Measurements from ENCODE around the gene PRSS53. TPM values are rescaled to one million over a fixed set of nuclear protein-coding genes. Genes with fewer than 3 reads are reported as not detected.

PRSS53 gene
- total and polyA plus RNA-seq, 4 donors, result 0.51 to 14.5 (median 3.0) TPM

DNA sequence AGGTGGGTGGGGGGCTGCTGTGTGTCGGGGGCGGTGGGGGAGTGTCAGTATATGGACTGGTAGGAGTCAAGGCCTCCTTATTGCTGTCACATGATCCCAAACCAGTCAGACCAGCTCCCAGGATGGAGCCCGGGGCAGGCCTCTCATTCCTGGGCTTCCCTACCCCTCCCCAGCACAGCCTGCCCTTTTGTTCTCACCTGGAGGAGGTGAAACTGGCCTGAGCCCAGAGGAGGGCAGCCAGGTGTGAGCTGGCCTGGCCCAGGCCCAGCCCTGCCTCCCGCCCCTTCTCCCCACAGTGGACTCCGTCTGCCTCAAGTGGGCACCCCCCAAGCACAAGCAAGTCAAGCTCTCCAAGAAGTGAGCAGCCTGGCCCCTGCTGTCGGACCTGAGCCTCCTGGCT lies 42.2 kb upstream of the PRSS53 start (continued):
- TF ChIP-seq, protein P1, sequence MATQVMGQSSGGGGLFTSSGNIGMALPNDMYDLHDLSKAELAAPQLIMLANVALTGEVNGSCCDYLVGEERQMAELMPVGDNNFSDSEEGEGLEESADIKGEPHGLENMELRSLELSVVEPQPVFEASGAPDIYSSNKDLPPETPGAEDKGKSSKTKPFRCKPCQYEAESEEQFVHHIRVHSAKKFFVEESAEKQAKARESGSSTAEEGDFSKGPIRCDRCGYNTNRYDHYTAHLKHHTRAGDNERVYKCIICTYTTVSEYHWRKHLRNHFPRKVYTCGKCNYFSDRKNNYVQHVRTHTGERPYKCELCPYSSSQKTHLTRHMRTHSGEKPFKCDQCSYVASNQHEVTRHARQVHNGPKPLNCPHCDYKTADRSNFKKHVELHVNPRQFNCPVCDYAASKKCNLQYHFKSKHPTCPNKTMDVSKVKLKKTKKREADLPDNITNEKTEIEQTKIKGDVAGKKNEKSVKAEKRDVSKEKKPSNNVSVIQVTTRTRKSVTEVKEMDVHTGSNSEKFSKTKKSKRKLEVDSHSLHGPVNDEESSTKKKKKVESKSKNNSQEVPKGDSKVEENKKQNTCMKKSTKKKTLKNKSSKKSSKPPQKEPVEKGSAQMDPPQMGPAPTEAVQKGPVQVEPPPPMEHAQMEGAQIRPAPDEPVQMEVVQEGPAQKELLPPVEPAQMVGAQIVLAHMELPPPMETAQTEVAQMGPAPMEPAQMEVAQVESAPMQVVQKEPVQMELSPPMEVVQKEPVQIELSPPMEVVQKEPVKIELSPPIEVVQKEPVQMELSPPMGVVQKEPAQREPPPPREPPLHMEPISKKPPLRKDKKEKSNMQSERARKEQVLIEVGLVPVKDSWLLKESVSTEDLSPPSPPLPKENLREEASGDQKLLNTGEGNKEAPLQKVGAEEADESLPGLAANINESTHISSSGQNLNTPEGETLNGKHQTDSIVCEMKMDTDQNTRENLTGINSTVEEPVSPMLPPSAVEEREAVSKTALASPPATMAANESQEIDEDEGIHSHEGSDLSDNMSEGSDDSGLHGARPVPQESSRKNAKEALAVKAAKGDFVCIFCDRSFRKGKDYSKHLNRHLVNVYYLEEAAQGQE (IDR thresholded peaks at IDR 0.05), result no peak
- TF ChIP-seq, protein P2, sequence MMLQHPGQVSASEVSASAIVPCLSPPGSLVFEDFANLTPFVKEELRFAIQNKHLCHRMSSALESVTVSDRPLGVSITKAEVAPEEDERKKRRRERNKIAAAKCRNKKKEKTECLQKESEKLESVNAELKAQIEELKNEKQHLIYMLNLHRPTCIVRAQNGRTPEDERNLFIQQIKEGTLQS (IDR thresholded peaks at IDR 0.05), result no peak

DNA sequence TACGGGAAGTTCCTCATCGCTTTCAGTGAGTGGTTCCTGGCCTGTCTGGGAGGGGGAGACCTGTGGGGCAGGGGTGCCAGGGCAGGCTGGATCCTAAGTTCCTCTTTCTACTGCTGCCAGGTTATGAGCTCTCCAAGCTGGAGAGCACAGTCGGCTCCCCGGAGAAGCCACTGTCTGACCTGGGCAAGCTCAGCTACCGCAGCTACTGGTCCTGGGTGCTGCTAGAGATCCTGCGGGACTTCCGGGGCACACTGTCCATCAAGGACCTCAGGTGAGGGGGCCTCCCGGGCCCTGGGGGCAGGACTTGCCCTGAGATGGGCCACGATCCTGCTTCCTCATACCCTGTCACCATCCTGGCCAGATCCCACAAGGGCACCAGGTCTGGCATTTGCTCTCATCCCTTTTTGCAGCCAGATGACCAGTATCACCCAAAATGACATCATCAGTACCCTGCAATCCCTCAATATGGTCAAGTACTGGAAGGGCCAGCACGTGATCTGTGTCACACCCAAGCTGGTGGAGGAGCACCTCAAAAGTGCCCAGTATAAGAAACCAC lies 41.7 kb upstream of the PRSS53 start:
- TF ChIP-seq HNF4A (conservative IDR thresholded peaks at IDR 0.05), result no peak
- no peak for TF ChIP-seq EGR1 (IDR thresholded peaks at IDR 0.05; ENCODE audit: low read depth in 2 of 2)
- TF ChIP-seq JUND (IDR thresholded peaks at IDR 0.05), result no peak
- TF ChIP-seq RXRA (IDR thresholded peaks at IDR 0.05), result no peak
- no peak for TF ChIP-seq TAF1 (conservative IDR thresholded peaks at IDR 0.05)
- TF ChIP-seq, protein P3, sequence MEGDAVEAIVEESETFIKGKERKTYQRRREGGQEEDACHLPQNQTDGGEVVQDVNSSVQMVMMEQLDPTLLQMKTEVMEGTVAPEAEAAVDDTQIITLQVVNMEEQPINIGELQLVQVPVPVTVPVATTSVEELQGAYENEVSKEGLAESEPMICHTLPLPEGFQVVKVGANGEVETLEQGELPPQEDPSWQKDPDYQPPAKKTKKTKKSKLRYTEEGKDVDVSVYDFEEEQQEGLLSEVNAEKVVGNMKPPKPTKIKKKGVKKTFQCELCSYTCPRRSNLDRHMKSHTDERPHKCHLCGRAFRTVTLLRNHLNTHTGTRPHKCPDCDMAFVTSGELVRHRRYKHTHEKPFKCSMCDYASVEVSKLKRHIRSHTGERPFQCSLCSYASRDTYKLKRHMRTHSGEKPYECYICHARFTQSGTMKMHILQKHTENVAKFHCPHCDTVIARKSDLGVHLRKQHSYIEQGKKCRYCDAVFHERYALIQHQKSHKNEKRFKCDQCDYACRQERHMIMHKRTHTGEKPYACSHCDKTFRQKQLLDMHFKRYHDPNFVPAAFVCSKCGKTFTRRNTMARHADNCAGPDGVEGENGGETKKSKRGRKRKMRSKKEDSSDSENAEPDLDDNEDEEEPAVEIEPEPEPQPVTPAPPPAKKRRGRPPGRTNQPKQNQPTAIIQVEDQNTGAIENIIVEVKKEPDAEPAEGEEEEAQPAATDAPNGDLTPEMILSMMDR (IDR thresholded peaks at IDR 0.05; ENCODE audit: low read depth, low read length, missing input control), result no peak
- TF ChIP-seq, protein P2 (IDR thresholded peaks at IDR 0.05), result no peak
- no peak for TF ChIP-seq FOXA2 (IDR thresholded peaks at IDR 0.05)
- TF ChIP-seq, protein P1 (IDR thresholded peaks at IDR 0.05), result no peak
- TF ChIP-seq GABPA (IDR thresholded peaks at IDR 0.05 in 1 of 2, conservative IDR thresholded peaks at IDR 0.05 in 1 of 2), result no peak
- no peak for TF ChIP-seq HNF4G (IDR thresholded peaks at IDR 0.05)
- no peak for TF ChIP-seq YY1 (IDR thresholded peaks at IDR 0.05)
- TF ChIP-seq, protein P4, sequence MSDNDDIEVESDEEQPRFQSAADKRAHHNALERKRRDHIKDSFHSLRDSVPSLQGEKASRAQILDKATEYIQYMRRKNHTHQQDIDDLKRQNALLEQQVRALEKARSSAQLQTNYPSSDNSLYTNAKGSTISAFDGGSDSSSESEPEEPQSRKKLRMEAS (IDR thresholded peaks at IDR 0.05), result no peak
- TF ChIP-seq NR2F2 (IDR thresholded peaks at IDR 0.05), result no peak

More for the DNA sequence above, 41.7 kb upstream of the PRSS53 start:
- Histone ChIP-seq H3K9ac (ENCODE audit: low read depth in 1 of 2, low read length in 2 of 2) (no peak overlapping the region), H3K4me3 (ENCODE audit: low read depth in 1 of 3, low read length in 3 of 3) (no peak overlapping the region), H3K27me3 (ENCODE audit: control insufficient read depth in 4 of 4, insufficient read depth in 4 of 4, low read length in 3 of 4) (no peaks in the 10 kb centered on the region), H3K9me3 (ENCODE audit: control insufficient read depth in 4 of 4, low read length in 3 of 4) (no peaks in the 10 kb centered on the region), H3K4me1 (ENCODE audit: control insufficient read depth in 4 of 4, insufficient read depth in 4 of 4, low read length in 3 of 4) (peaks cover 0 to 13% (median 3%) of the 10 kb centered on the region in 4 donors), H3K27ac (ENCODE audit: low read depth in 1 of 2, low read length in 2 of 2) (peak overlapping the region; percentile 40 to 70), H3K36me3 (ENCODE audit: control insufficient read depth in 4 of 4, insufficient read depth in 3 of 4, low read depth in 1 of 4, low read length in 3 of 4) (peaks cover 8 to 40% (median 13%) of the 10 kb centered on the region in 4 donors)
- WGBS, result 78% methylated on average over 10 of the region's 10 CpGs
- DNase-seq (ENCODE audit: low spot score), result no peak

Data from liver (tissue), 9 donors.